Measurements from ENCODE around the gene EFEMP2. TPM values are rescaled to one million over a fixed set of nuclear protein-coding genes. Genes with fewer than 3 reads are reported as not detected.

EFEMP2 gene
- total RNA-seq, 1 experiment from 2014 or later, result 13.2 TPM

GRCh38 chr11:65868907-65869306 is 3.7 kb downstream of the EFEMP2 start:
- H3K36me3 ChIP-seq (replicated peaks; ENCODE audit: control insufficient read depth, insufficient read depth, low read length), result peaks cover 14% of the 10 kb centered on the region
- DNase-seq, result no peak
- peaks cover 10% of the 10 kb centered on the region; the same call in 1 of the 2 replicates for H3K27me3 ChIP-seq (ENCODE audit: control insufficient read depth, insufficient read depth, low read length)
- H3K4me3 ChIP-seq (ENCODE audit: insufficient read depth, low read depth, low read length), result no peak overlapping the region

DNA sequence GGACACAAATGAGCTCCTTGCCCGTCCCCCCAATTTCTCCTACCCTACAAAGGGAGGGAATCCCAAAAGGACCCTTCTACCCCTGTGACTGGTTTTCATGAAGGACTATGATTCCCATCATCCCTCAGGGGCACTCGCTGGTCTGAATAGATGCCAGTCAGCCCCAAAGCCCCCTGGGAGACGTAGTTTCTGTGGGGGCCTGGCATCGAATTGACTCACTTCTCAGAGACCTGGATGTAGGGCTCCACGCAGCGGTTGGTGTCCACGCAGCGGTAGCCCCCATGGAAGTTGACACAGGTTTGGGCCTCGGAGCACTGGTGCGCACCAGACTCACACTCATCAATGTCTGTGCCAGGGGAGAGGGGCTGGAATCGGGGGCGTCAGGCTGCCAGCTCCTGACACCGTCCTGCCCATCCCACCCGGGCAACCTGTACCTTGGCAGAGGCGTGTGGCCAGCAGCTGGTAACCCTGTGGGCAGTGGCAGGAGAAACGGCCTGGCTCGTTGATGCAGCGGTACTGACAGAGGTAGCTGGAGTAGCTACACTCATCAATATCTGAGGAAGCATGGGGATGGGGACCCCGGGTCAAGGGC is 4.4 kb downstream of the EFEMP2 start:
- Histone ChIP-seq H3K4me3 (ENCODE audit: insufficient read depth, low read depth, low read length) (peak overlapping the region; percentile 61), H3K27me3 (ENCODE audit: control insufficient read depth, insufficient read depth, low read length) (peaks cover 8% of the 10 kb centered on the region; the same call in 1 of the 2 replicates), H3K36me3 (replicated peaks; ENCODE audit: control insufficient read depth, insufficient read depth, low read length) (peaks cover 19% of the 10 kb centered on the region)
- peak; percentile 94 for DNase-seq

- Histone ChIP-seq H3K27me3 (ENCODE audit: control insufficient read depth, insufficient read depth, low read length) (peaks cover 3% of the 10 kb centered on the region; the same call in 1 of the 2 replicates), H3K4me3 (ENCODE audit: insufficient read depth, low read depth, low read length) (peak overlapping the region; percentile 61), H3K36me3 (replicated peaks; ENCODE audit: control insufficient read depth, insufficient read depth, low read length) (peaks cover 24% of the 10 kb centered on the region)
Measured at GRCh38 chr11:65867284-65868071, 5.1 kb downstream of the EFEMP2 start.

DNA sequence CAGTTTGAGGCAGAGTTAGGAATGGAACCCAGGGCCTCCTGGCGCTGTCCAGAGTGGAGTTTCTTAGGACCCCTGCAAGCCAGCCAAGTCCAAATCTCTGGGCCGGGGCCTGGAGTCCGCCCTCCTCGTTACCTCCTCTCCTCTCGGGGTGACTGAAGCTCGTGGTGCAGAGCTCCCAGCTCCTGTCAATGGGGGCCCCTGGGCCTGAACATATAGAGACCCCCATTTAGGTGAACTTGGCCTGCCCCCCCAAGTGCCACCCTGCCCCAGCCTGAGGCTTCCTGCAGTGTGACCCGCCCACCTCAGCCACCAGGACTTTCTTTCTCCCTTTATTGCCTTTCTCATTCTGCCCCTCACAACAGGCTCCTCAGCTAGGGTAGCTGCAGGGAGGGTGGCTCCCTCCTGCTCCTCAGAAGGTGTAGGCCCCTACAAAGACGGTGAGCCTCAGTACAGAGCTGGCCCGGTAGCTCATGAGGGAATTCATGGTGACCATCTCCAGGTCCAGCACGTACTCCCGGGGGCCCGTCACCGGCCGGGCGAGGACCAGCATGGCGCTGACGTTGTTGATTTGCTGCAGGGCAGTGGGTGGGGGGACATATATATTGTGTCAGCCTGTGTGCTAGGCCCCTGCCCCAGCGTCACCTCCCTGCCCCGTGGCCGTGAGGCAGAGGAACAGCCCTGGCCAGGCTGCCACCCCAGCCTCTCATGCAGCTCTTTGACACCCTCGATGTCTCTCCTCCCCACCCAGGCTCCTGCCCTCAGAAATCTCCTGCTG is 5.9 kb downstream of the EFEMP2 start:
- Histone ChIP-seq H3K4me3 (ENCODE audit: insufficient read depth, low read depth, low read length) (no peak overlapping the region), H3K27me3 (ENCODE audit: control insufficient read depth, insufficient read depth, low read length) (no peaks in the 10 kb centered on the region; the same call in 1 of the 2 replicates), H3K36me3 (replicated peaks; ENCODE audit: control insufficient read depth, insufficient read depth, low read length) (peaks cover 28% of the 10 kb centered on the region)
- no peak for DNase-seq

More at GRCh38 chr11:65867284-65868071, 5.1 kb downstream of the EFEMP2 start:
- peak; percentile 92 for DNase-seq

DNA sequence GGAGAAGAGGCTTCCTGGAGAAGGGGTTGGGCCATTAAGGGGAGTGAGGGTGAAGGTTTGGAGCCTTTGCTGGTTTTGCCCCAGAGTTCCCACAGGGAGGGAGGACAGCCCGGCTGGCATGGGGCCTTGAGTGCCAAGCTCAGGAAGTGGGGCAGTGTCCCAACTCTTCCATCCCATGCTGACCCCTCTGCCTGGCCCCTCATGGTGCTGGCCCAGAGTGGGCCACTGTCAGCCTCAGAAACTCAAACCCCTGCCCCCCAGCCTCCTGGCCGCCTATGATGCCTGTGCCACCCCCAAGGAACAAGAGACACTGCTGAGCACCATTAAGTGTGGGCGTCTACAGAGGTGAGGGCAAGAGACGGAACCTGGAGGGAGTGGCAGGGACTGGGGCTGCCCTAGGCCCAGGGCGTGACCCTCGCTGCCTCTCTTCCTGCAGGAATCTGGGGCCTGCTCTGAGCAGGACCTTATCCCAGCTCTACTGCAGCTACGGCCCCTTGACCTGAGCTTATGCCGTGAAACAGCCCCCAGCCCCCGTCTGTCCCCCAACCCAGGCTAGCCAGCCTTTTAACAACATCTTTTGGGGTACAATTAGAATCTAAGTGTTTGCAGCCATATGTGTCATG is 6.9 kb downstream of the EFEMP2 start:
- peaks cover 28% of the 10 kb centered on the region for H3K36me3 ChIP-seq (replicated peaks; ENCODE audit: control insufficient read depth, insufficient read depth, low read length)
- DNase-seq, result no peak
- H3K27me3 ChIP-seq (ENCODE audit: control insufficient read depth, insufficient read depth, low read length), result no peaks in the 10 kb centered on the region; the same call in 1 of the 2 replicates
- H3K4me3 ChIP-seq (ENCODE audit: insufficient read depth, low read depth, low read length), result no peak overlapping the region

DNA sequence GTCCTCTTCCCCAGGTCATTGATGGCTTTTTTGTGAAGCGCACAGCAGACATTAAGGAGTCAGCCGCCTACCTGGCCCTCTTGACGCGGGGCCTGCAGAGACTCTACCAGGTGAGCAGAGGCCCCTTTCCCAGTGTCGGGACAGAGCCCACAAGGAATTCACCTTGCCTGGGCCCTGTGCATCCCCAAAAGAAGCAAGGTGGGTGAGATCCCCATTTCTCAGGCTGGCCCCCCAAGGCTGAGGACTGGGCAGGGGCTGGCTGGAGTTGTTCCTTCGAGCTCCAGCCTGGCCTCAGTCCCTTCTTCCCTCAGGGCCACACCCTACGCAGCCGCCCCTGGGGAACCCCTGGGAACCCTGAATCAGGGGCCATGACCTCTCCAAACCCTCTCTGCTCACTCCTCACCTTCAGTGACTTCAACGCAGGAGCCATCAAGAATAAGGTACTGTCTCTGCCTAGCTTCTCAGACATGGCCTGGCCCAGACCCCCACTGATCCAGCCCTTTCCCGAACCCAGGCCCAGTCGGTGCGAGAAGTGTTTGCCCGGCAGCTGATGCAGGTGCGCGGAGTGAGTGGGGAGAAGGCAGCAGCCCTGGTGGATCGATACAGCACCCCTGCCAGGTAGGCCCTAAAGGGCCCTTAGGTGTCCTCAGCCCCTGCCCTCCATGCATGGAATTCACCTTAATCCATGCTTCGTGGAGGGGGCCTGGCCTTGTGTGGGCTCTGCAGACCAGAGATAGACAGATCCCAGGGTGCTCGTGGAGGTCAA is 7.7 kb downstream of the EFEMP2 start:
- H3K4me3 ChIP-seq (ENCODE audit: insufficient read depth, low read depth, low read length), result no peak overlapping the region
- peaks cover 28% of the 10 kb centered on the region for H3K36me3 ChIP-seq (replicated peaks; ENCODE audit: control insufficient read depth, insufficient read depth, low read length)
- no peaks in the 10 kb centered on the region for H3K27me3 ChIP-seq (ENCODE audit: control insufficient read depth, insufficient read depth, low read length)
- no peak for DNase-seq

- Histone ChIP-seq H3K27me3 (ENCODE audit: control insufficient read depth, insufficient read depth, low read length) (no peaks in the 10 kb centered on the region), H3K4me3 (ENCODE audit: insufficient read depth, low read depth, low read length) (no peak overlapping the region), H3K36me3 (replicated peaks; ENCODE audit: control insufficient read depth, insufficient read depth, low read length) (peaks cover 28% of the 10 kb centered on the region)
- DNase-seq, result no peak
Measured at GRCh38 chr11:65863889-65864705, 8.5 kb downstream of the EFEMP2 start.

DNA sequence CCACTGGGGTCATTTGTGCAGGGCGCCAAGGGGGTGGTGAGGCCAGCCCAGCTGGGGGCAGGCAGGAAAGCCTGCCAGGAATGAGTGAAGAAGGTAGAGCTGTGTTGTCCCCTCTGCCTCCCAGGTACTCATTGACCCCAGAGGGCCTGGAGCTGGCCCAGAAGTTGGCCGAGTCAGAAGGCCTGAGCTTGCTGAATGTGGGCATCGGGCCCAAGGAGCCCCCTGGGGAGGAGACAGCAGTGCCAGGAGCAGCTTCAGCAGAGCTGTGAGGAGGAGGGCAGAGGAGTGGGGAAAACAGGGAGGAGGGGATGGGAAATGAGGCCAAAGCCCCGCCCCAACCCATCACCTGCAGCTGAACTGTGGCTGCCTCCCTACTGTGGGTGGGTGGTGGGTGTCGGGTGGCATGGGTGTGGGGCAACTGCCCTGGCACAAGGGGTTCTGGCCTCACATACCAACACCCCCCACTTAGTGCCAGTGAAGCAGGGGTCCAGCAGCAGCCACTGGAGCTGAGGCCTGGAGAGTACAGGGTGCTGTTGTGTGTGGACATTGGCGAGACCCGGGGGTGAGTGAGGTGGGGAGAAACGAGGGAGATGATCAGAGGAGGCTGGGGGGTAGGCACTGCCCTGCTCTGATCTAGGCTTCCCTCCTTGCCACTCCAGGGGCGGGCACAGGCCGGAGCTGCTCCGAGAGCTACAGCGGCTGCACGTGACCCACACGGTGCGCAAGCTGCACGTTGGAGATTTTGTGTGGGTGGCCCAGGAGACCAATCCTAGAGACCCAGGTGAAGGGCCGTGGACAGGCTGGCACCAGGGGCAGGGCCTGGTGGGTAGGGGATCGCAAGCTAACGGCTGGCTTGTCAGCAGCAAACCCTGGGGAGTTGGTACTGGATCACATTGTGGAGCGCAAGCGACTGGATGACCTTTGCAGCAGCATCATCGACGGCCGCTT is 9.4 kb downstream of the EFEMP2 start:
- Histone ChIP-seq H3K27me3 (ENCODE audit: control insufficient read depth, insufficient read depth, low read length) (no peaks in the 10 kb centered on the region), H3K4me3 (ENCODE audit: insufficient read depth, low read depth, low read length) (no peak overlapping the region), H3K36me3 (replicated peaks; ENCODE audit: control insufficient read depth, insufficient read depth, low read length) (peaks cover 28% of the 10 kb centered on the region)
- no peak for DNase-seq

- Histone ChIP-seq H3K36me3 (replicated peaks; ENCODE audit: control insufficient read depth, insufficient read depth, low read length) (peaks cover 28% of the 10 kb centered on the region), H3K4me3 (ENCODE audit: insufficient read depth, low read depth, low read length) (no peak overlapping the region), H3K27me3 (ENCODE audit: control insufficient read depth, insufficient read depth, low read length) (no peaks in the 10 kb centered on the region)
- DNase-seq, result no peak
Measured at GRCh38 chr11:65862191-65862735, 10.3 kb downstream of the EFEMP2 start.

- DNase-seq, result no peak
- no peaks in the 10 kb centered on the region for H3K27me3 ChIP-seq (ENCODE audit: control insufficient read depth, insufficient read depth, low read length)
- H3K4me3 ChIP-seq (ENCODE audit: insufficient read depth, low read depth, low read length), result peak overlapping the region; percentile 93
- H3K36me3 ChIP-seq (replicated peaks; ENCODE audit: control insufficient read depth, insufficient read depth, low read length), result peaks cover 29% of the 10 kb centered on the region
Measured at GRCh38 chr11:65861533-65862183, 10.9 kb downstream of the EFEMP2 start.

DNA sequence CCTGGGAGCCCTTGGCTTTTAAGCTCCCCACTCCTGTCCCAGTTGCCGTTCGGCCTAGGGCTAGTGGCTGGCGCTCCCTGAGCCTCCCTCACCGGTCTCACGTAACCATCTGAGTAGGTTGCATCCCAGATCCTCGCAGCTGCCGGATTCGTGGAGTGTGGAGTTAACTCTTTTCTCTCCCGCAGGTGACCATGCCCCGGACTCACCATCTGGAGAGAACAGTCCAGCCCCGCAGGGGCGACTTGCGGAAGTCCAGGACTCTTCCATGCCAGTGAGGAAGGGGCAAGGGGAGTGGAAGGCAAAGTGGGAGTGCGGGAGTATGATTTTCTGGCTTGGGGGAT is 11.5 kb downstream of the EFEMP2 start:
- H3K27me3 ChIP-seq (ENCODE audit: control insufficient read depth, insufficient read depth, low read length), result no peaks in the 10 kb centered on the region
- no peak for DNase-seq
- H3K36me3 ChIP-seq (replicated peaks; ENCODE audit: control insufficient read depth, insufficient read depth, low read length), result peaks cover 34% of the 10 kb centered on the region
- H3K4me3 ChIP-seq (ENCODE audit: insufficient read depth, low read depth, low read length), result peak overlapping the region; percentile 93

Measured in H7 (cell line).